ENCODE data around the gene DYNLL2.

DNA sequence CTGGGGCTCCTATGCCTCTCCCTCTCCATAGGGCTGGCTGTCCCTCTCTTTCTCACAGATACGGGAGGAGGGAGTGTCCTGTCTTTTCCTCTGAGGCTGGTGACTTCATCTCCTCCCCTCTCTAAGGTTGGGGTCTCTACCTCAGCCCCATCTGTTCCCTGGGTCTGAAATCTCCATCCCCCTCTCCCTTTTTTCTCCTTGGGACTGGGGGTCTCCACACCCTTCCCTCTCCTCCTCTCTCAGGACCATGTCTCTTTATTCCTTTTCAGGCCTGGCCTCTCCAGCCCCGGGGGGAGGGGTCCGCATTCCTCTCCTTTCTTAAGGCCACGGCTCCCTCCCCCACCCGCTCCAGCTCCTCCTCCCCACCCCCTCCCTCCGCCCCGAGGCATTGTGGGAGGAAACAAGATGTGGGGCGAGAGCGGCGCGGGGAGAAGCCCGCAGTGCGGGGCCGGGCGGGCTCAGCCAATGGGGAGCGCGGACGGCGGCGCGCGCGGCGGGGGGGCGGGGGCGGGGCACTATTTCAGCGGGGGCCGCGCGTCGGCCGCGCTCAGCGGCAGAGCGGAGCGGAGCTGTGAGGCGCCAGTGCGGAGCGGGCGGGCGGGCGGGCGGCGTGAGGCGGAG lies at the start of gene DYNLL2:
- no peak for TF ChIP-seq EZH2 (IDR thresholded peaks at IDR 0.05; ENCODE audit: insufficient read depth, poor library complexity, severe bottlenecking)
- TF ChIP-seq EZH2phosphoT487 (IDR thresholded peaks at IDR 0.05; ENCODE audit: insufficient read depth, low read depth) = no peak

Data from GM23248 (cell line).